Prostate gland (tissue), 2 donors: ENCODE data around the gene FBXO8. TPM values are rescaled to one million over a fixed set of nuclear protein-coding genes. Genes with fewer than 3 reads are reported as not detected.

Experiments used
- DNase-seq: peaks from one replicate; pipeline ENCODE4 v3.0.0-alpha.2; 2019; ENCODE audit warnings: low spot score
- H3K27ac ChIP-seq, 2 donors: fragments of 200-600 bp; sonication (generic); 2 replicates each; pipeline ENCODE4 v1.5.1; 2017 to 2019
- H3K27me3 ChIP-seq: fragments of 200-600 bp; sonication (generic); replicated peaks from 2 replicates; pipeline ENCODE4 v1.5.1; 2019; ENCODE audit not compliant: insufficient read depth
- H3K36me3 ChIP-seq, 2 donors: fragments of 200-600 bp; sonication (generic); 1 replicate in 1 of 2; 2 replicates in 1 of 2; pipeline versions ENCODE4 v1.5.1 to v1.8.1; 2017 to 2019
- H3K4me1 ChIP-seq: fragments of 200-600 bp; sonication (generic); replicated peaks from 2 replicates; pipeline ENCODE4 v1.5.1; 2019
- H3K4me3 ChIP-seq, 2 donors: fragments of 200-600 bp; sonication (generic); 2 replicates each; pipeline ENCODE4 v1.5.1; 2017 to 2019
- H3K9me3 ChIP-seq: fragments of 200-600 bp; sonication (generic); 2 replicates; pipeline ENCODE4 v1.5.1; 2017
- POLR2A ChIP-seq: fragments of 450-650 bp; IDR thresholded peaks from one replicate; pipeline ENCODE4 v1.6.1; 2016; ENCODE audit warnings: antibody characterized with exemption, mild to moderate bottlenecking
- POLR2AphosphoS5 ChIP-seq: sonication (generic); formaldehyde crosslinking; IDR thresholded peaks from one replicate; pipeline ENCODE4 v1.6.1; 2017; ENCODE audit warnings: antibody characterized with exemption
- WGBS: methylation state at CpG from one replicate; pipeline ENCODE4 v1.1.5; 2018; 5-methylcytosine and 5-hydroxymethylcytosine counted together
- intact Hi-C: fragments of 100-400 bp; cut with DNase I; formaldehyde crosslinking; loops from one replicate; pipeline ENCODE4 v1.14.2; 2022
- total RNA-seq, 2 donors: library from RNA; depleted of rRNA; stranded (reverse); fragments of >200 nt; gene quantifications; one replicate each; pipeline ENCODE4 v1.1.0, GENCODE V29; 2016
- TF ChIP-seq, protein P1 (sequence below), 4 experiments: fragments of 200-600 bp in 2 of 4; fragments of 450-650 bp in 2 of 4; sonication (generic) in 2 of 4; IDR thresholded peaks; 1 replicate in 3 of 4; 2 replicates in 1 of 4; pipeline ENCODE4 v1.5.1; 2016 to 2019; ENCODE audit warnings: antibody characterized with exemption in 4 of 4, mild to moderate bottlenecking in 2 of 4, moderate library complexity in 2 of 4

Gene FBXO8
- total RNA-seq, 2 donors from 2014 or later, result 35.0 to 38.1 TPM

DNA sequence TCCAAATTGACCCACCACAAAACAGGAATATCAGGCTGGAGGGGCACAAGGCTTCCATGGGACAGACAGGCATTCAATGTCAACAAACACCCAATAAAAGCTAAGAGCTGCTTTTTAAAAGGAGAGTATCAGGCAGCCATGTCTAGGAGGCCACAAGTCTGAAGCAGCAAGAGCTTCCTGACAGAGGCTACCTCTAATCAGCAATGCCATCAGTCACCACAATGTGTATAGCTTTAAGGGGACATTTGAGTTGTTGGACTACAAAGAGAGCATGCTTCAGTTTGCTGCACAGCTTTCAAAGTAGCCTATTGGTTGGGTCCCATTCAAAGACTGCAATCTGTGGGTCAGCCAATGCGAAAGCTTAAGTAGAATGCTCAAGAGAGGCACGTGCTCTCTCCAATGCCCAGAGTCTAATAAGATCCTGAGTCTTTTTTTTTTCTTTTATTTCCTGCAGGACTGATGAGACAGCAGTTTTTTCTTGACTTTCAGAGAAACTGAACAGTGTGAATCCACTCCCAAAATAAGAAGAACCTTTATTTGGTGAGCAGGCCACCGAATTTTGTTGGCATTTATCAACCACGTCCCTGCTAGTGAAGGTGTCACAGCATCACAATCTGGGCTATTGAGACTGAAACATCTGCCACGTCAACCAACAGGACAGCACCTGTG, 92.5 kb downstream of the FBXO8 start:
- H3K36me3 ChIP-seq, result no peaks in the 10 kb centered on the region
- no peaks in the 10 kb centered on the region for H3K9me3 ChIP-seq
- no peaks in the 10 kb centered on the region for H3K27me3 ChIP-seq
- intact Hi-C loops, result no loop called here
- 82% methylated on average over 5 of the region's 5 CpGs for WGBS
- TF ChIP-seq, protein P1, sequence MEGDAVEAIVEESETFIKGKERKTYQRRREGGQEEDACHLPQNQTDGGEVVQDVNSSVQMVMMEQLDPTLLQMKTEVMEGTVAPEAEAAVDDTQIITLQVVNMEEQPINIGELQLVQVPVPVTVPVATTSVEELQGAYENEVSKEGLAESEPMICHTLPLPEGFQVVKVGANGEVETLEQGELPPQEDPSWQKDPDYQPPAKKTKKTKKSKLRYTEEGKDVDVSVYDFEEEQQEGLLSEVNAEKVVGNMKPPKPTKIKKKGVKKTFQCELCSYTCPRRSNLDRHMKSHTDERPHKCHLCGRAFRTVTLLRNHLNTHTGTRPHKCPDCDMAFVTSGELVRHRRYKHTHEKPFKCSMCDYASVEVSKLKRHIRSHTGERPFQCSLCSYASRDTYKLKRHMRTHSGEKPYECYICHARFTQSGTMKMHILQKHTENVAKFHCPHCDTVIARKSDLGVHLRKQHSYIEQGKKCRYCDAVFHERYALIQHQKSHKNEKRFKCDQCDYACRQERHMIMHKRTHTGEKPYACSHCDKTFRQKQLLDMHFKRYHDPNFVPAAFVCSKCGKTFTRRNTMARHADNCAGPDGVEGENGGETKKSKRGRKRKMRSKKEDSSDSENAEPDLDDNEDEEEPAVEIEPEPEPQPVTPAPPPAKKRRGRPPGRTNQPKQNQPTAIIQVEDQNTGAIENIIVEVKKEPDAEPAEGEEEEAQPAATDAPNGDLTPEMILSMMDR (IDR thresholded peaks at IDR 0.05), result no peak
- no peak for TF ChIP-seq POLR2A
- no peak for TF ChIP-seq POLR2AphosphoS5
- no peak overlapping the region for H3K4me3 ChIP-seq
- H3K4me1 ChIP-seq, result no peaks in the 10 kb centered on the region
- no peak overlapping the region for H3K27ac ChIP-seq
- DNase-seq, result no peak

DNA sequence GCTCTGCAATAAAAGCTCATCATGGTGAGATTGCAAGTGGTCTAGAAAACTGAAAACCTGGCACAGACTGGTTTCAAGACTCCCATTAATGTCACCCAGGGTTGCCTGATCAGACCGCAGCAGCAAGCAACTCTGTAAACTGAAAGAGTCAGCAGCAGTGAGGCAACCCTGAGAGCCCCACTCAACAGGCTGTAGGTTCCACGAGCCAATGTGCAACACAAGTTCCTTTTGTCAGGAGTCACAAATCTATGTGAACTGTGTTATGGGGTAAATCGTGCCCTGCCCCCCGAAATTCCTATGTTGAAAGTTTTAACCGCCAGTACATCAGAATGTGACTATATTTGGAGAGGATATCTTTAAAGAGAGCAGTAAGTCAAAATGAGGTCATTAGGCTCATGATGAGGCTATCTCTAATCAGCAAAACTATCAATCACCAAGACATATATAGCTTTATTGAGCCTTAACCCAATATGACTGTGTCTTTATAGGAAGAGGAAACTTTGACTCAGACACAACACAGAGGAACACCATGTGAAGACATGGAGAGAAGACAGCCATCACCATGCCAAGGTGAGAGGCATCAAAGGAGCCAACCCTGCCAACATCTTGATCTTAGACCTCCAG, 94.0 kb downstream of the FBXO8 start:
- no peaks in the 10 kb centered on the region for H3K9me3 ChIP-seq
- 41% methylated on average over 5 of the region's 5 CpGs for WGBS

More for the DNA sequence above, 94.0 kb downstream of the FBXO8 start:
- Histone ChIP-seq H3K27me3 (no peaks in the 10 kb centered on the region), H3K4me3 (no peak overlapping the region), H3K36me3 (no peaks in the 10 kb centered on the region), H3K27ac (no peak overlapping the region), H3K4me1 (no peaks in the 10 kb centered on the region)
- TF ChIP-seq POLR2A (no peak), POLR2AphosphoS5 (no peak)
- TF ChIP-seq, protein P1 (IDR thresholded peaks at IDR 0.05), result no peak
- intact Hi-C loops, result no loop called here
- no peak for DNase-seq

Other genes with a start within 250 kb of the FBXO8 start
- 10 to 100 TPM; 13.7 to 14.3 TPM for gene CEP44, start 244 bp upstream of the FBXO8 start, total RNA-seq
- 10 to 100 TPM in 1 of 2 donors, 1 to 10 TPM in 1; 6.5 to 37.7 TPM for gene HPGD, start 238.8 kb upstream of the FBXO8 start, total RNA-seq